ENCODE data around the gene RSPH4A. TPM values are rescaled to one million over a fixed set of nuclear protein-coding genes. Genes with fewer than 3 reads are reported as not detected.

RSPH4A gene
- total RNA-seq, 1 donor: 0.54 TPM

- no peak for DNase-seq (ENCODE audit: low read depth)
- TF ChIP-seq CTCF (IDR thresholded peaks at IDR 0.05; ENCODE audit: insufficient read depth, low read length): no peak
- no peak overlapping the region for H3K4me3 ChIP-seq (ENCODE audit: low read depth, low read length)
Observed at GRCh38 chr6:116672306-116672705, 56.0 kb downstream of the RSPH4A start.

GRCh38 chr6:116676021-116676420 lies 59.7 kb downstream of the RSPH4A start:
- peak; percentile 38 for DNase-seq (ENCODE audit: low read depth)
- TF ChIP-seq CTCF (IDR thresholded peaks at IDR 0.05; ENCODE audit: insufficient read depth, low read length): no peak

GRCh38 chr6:116680880-116681672 lies 64.8 kb downstream of the RSPH4A start, which contains the start of gene KPNA5:
KPNA5 (plus strand) TSS chr6:116681211; CDS start chr6:116681335, 124 bp downstream.
- peak; percentile 82 for DNase-seq (ENCODE audit: low read depth)
- no peak for TF ChIP-seq CTCF (IDR thresholded peaks at IDR 0.05; ENCODE audit: insufficient read depth, low read length)
- peak within 1 kb of the TSS; percentile 95 for H3K4me3 ChIP-seq (ENCODE audit: low read depth, low read length)

More at GRCh38 chr6:116676021-116676420, 59.7 kb downstream of the RSPH4A start:
- no peak overlapping the region for H3K4me3 ChIP-seq (ENCODE audit: low read depth, low read length)

- TF ChIP-seq CTCF (IDR thresholded peaks at IDR 0.05; ENCODE audit: insufficient read depth, low read length): no peak
- DNase-seq (ENCODE audit: low read depth): peak; percentile 45
- peak overlapping the region; percentile 53 for H3K4me3 ChIP-seq (ENCODE audit: low read depth, low read length)
Observed at GRCh38 chr6:116682334-116682712, 66.0 kb downstream of the RSPH4A start.

Other genes with a start within 250 kb of the RSPH4A start
- gene DSE, start 245.5 kb upstream of the RSPH4A start, total RNA-seq (ENCODE audit: low replicate concordance): 50.7 and 61.2 TPM in 2 replicates
- 0.18 and 1.6 TPM in 2 replicates for gene CALHM6, start 155.1 kb upstream of the RSPH4A start, total RNA-seq (ENCODE audit: low replicate concordance)
- 6.8 and 8.2 TPM in 2 replicates for gene CALHM5, start 104.8 kb upstream of the RSPH4A start, total RNA-seq (ENCODE audit: low replicate concordance)
- 0.45 TPM in 1 of 2 replicates, not detected in the other for gene TRAPPC3L, start 70.8 kb upstream of the RSPH4A start, total RNA-seq (ENCODE audit: low replicate concordance)
- gene CALHM4, start 62.7 kb upstream of the RSPH4A start, total RNA-seq (ENCODE audit: low replicate concordance): not detected in 2 replicates
- gene RWDD1, start 45.0 kb upstream of the RSPH4A start, total RNA-seq (ENCODE audit: low replicate concordance): 66.9 and 76.7 TPM in 2 replicates
- 6.5 and 10.2 TPM in 2 replicates for gene ZUP1, start 52.3 kb downstream of the RSPH4A start, total RNA-seq (ENCODE audit: low replicate concordance)
- 8.3 and 13.2 TPM in 2 replicates for gene KPNA5, start 64.7 kb downstream of the RSPH4A start, total RNA-seq (ENCODE audit: low replicate concordance)
- 1.6 TPM in 1 of 2 replicates, not detected in the other for gene FAM162B, start 149.2 kb downstream of the RSPH4A start, total RNA-seq (ENCODE audit: low replicate concordance)
- gene GPRC6A, start 212.6 kb downstream of the RSPH4A start, total RNA-seq (ENCODE audit: low replicate concordance): not detected in 2 replicates

All from fibroblast of the aortic adventitia (primary cell).